Neural cell (in vitro differentiated cells): Measurements from ENCODE around the gene SLC35D1. TPM values are rescaled to one million over a fixed set of nuclear protein-coding genes. Genes with fewer than 3 reads are reported as not detected.

Source experiments
- H2AFZ ChIP-seq: fragments of 200-600, 300-800 bp; sonication (generic), shearing (Covaris generic); 2 replicates; pipeline ENCODE4 v1.6.0; 2014; ENCODE audit warnings: low read depth, mild to moderate bottlenecking, antibody characterized with exemption, low read length, moderate library complexity
- H3F3A ChIP-seq: fragments of 200-600 bp; shearing (Covaris generic); 2 replicates; pipeline ENCODE4 v1.6.1; 2016; ENCODE audit warnings: mild to moderate bottlenecking, moderate library complexity, mixed read lengths, antibody characterized with exemption, low read length; ENCODE audit not compliant: insufficient read depth, poor library complexity, severe bottlenecking
- H3K27ac ChIP-seq: fragments of 200-600, 300-800 bp; sonication (generic), shearing (Covaris generic); 2 replicates; pipeline ENCODE4 v1.5.1; 2014; ENCODE audit warnings: mild to moderate bottlenecking, low read length, moderate library complexity
- H3K27me3 ChIP-seq: fragments of 300-800, 200-600 bp; sonication (generic), shearing (Covaris generic); 2 replicates; pipeline ENCODE4 v1.6.0; 2014; ENCODE audit warnings: mild to moderate bottlenecking, low read depth, low read length, moderate library complexity; ENCODE audit not compliant: insufficient read depth
- H3K36me3 ChIP-seq: fragments of 300-800, 200-600 bp; sonication (generic), shearing (Covaris generic); 2 replicates; pipeline ENCODE4 v1.5.1; 2014; ENCODE audit warnings: mild to moderate bottlenecking, antibody characterized with exemption, low read length, moderate library complexity; ENCODE audit not compliant: insufficient read depth
- H3K4me2 ChIP-seq: fragments of 300-800, 200-600 bp; sonication (generic), shearing (Covaris generic); 2 replicates; pipeline ENCODE4 v1.6.0; 2014; ENCODE audit warnings: mild to moderate bottlenecking, low read length
- H3K4me3 ChIP-seq: fragments of 300-800, 200-600 bp; sonication (generic), shearing (Covaris generic); 2 replicates; pipeline ENCODE4 v1.5.1; 2014; ENCODE audit warnings: mild to moderate bottlenecking, low read length, moderate library complexity
- H3K79me2 ChIP-seq: fragments of 200-600 bp; shearing (Covaris generic); replicated peaks from 2 replicates; pipeline ENCODE4 v1.6.0; 2014; ENCODE audit warnings: mild to moderate bottlenecking, low read length, moderate library complexity; ENCODE audit not compliant: insufficient read depth
- H3K9ac ChIP-seq: fragments of 300-800, 200-600 bp; sonication (generic), shearing (Covaris generic); 2 replicates; pipeline ENCODE4 v1.6.1; 2016; ENCODE audit warnings: mild to moderate bottlenecking, low read length, mixed read lengths
- H3K9me2 ChIP-seq: fragments of 200-600 bp; shearing (Covaris generic); 2 replicates; pipeline ENCODE4 v1.6.1; 2016; ENCODE audit warnings: mild to moderate bottlenecking, low read length, mixed read lengths; ENCODE audit not compliant: insufficient read depth
- H3K9me3 ChIP-seq: fragments of 200-600, 300-800 bp; sonication (generic), shearing (Covaris generic); 2 replicates; pipeline ENCODE4 v1.6.1; 2016; ENCODE audit warnings: mild to moderate bottlenecking, mixed run types, low read length, moderate library complexity, mixed read lengths
- H4K20me1 ChIP-seq: fragments of 200-600 bp; shearing (Covaris generic); 2 replicates; pipeline ENCODE4 v1.6.1; 2016; ENCODE audit warnings: mild to moderate bottlenecking, mixed run types; ENCODE audit not compliant: insufficient read depth
- EP300 ChIP-seq: fragments of 450-650 bp; conservative IDR thresholded peaks from 2 replicates; pipeline ENCODE4 v1.6.1; 2014; ENCODE audit warnings: antibody characterized with exemption, mild to moderate bottlenecking, moderate library complexity; ENCODE audit not compliant: poor library complexity, severe bottlenecking
- EZH2 ChIP-seq: fragments of 200-600, 300-800 bp; shearing (Covaris generic), sonication (generic); IDR thresholded peaks from 2 replicates; pipeline ENCODE4 v1.6.1; 2014; ENCODE audit warnings: antibody characterized with exemption, low read length, borderline replicate concordance, mild to moderate bottlenecking; ENCODE audit not compliant: insufficient read depth, poor library complexity, severe bottlenecking
- MXI1 ChIP-seq: fragments of 450-650 bp; conservative IDR thresholded peaks from 2 replicates; pipeline ENCODE4 v1.6.1; 2014; ENCODE audit warnings: antibody characterized with exemption, mild to moderate bottlenecking; ENCODE audit not compliant: poor library complexity, severe bottlenecking
- POLR2AphosphoS5 ChIP-seq: IDR thresholded peaks from 2 replicates; pipeline ENCODE4 v1.6.1; 2012
- RAD21 ChIP-seq: fragments of 450-650 bp; conservative IDR thresholded peaks from 2 replicates; pipeline ENCODE4 v1.6.1; 2014; ENCODE audit warnings: antibody characterized with exemption, mild to moderate bottlenecking, moderate library complexity
- SMC3 ChIP-seq: fragments of 450-650 bp; conservative IDR thresholded peaks from 2 replicates; pipeline ENCODE4 v1.6.1; 2014; ENCODE audit warnings: antibody characterized with exemption, mild to moderate bottlenecking, moderate library complexity; ENCODE audit not compliant: poor library complexity
- TAF1 ChIP-seq: IDR thresholded peaks from 2 replicates; pipeline ENCODE4 v1.6.1; 2012; ENCODE audit warnings: low read depth
- polyA plus RNA-seq: library from polyadenylated mRNA; depleted of rRNA; stranded (reverse); fragments of >200 nt; gene quantifications from 2 replicates; pipeline ENCODE4 v1.2.3, GENCODE V29; 2014
- TF ChIP-seq, protein P1 (sequence below): IDR thresholded peaks from 2 replicates; pipeline ENCODE4 v1.6.1; 2012; ENCODE audit warnings: borderline replicate concordance
- TF ChIP-seq, protein P2 (sequence below): fragments of 450-650 bp; IDR thresholded peaks from 2 replicates; pipeline ENCODE4 v1.5.1; 2014; ENCODE audit warnings: antibody characterized with exemption, mild to moderate bottlenecking, moderate library complexity; ENCODE audit not compliant: poor library complexity, severe bottlenecking

Gene SLC35D1
- polyA plus RNA-seq, 1 donor from 2014 or later: 17.9 TPM

DNA sequence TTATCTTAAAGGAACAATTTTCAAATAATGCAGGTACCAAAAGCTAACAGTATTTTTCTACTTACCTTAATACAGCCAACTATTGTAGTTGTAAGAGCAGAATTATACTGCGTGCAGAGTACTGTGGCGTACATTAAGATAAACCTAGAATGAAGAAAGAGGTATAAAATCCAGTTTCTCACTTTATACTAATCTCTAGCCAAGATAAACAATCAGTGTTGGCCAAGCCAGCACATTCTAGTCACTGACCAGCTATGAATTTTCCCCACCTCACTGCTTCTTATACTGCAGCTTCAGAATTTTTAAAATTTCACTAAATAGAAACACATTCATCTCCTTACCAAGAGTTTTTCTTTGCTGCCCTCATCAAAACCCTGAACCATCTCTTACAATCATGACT, 33.6 kb downstream of the SLC35D1 start:
- no peaks in the 10 kb centered on the region for H3K79me2 ChIP-seq
- H2AFZ ChIP-seq: no peak overlapping the region
- no peak overlapping the region for H3K27ac ChIP-seq
- no peak overlapping the region for H3K4me3 ChIP-seq
- no peaks in the 10 kb centered on the region for H3F3A ChIP-seq
- H3K36me3 ChIP-seq: peaks cover 8% of the 10 kb centered on the region
- TF ChIP-seq TAF1 (no peak), POLR2AphosphoS5 (no peak), MXI1 (no peak), EZH2 (no peak), EP300 (no peak), RAD21 (no peak)
- TF ChIP-seq, protein P1, sequence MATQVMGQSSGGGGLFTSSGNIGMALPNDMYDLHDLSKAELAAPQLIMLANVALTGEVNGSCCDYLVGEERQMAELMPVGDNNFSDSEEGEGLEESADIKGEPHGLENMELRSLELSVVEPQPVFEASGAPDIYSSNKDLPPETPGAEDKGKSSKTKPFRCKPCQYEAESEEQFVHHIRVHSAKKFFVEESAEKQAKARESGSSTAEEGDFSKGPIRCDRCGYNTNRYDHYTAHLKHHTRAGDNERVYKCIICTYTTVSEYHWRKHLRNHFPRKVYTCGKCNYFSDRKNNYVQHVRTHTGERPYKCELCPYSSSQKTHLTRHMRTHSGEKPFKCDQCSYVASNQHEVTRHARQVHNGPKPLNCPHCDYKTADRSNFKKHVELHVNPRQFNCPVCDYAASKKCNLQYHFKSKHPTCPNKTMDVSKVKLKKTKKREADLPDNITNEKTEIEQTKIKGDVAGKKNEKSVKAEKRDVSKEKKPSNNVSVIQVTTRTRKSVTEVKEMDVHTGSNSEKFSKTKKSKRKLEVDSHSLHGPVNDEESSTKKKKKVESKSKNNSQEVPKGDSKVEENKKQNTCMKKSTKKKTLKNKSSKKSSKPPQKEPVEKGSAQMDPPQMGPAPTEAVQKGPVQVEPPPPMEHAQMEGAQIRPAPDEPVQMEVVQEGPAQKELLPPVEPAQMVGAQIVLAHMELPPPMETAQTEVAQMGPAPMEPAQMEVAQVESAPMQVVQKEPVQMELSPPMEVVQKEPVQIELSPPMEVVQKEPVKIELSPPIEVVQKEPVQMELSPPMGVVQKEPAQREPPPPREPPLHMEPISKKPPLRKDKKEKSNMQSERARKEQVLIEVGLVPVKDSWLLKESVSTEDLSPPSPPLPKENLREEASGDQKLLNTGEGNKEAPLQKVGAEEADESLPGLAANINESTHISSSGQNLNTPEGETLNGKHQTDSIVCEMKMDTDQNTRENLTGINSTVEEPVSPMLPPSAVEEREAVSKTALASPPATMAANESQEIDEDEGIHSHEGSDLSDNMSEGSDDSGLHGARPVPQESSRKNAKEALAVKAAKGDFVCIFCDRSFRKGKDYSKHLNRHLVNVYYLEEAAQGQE: no peak
- TF ChIP-seq, protein P2, sequence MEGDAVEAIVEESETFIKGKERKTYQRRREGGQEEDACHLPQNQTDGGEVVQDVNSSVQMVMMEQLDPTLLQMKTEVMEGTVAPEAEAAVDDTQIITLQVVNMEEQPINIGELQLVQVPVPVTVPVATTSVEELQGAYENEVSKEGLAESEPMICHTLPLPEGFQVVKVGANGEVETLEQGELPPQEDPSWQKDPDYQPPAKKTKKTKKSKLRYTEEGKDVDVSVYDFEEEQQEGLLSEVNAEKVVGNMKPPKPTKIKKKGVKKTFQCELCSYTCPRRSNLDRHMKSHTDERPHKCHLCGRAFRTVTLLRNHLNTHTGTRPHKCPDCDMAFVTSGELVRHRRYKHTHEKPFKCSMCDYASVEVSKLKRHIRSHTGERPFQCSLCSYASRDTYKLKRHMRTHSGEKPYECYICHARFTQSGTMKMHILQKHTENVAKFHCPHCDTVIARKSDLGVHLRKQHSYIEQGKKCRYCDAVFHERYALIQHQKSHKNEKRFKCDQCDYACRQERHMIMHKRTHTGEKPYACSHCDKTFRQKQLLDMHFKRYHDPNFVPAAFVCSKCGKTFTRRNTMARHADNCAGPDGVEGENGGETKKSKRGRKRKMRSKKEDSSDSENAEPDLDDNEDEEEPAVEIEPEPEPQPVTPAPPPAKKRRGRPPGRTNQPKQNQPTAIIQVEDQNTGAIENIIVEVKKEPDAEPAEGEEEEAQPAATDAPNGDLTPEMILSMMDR: no peak
- H3K9me2 ChIP-seq: no peaks in the 10 kb centered on the region
- H3K4me2 ChIP-seq: no peak overlapping the region
- no peaks in the 10 kb centered on the region for H4K20me1 ChIP-seq
- no peaks in the 10 kb centered on the region for H3K27me3 ChIP-seq
- no peak overlapping the region for H3K9ac ChIP-seq
- H3K9me3 ChIP-seq: no peaks in the 10 kb centered on the region

DNA sequence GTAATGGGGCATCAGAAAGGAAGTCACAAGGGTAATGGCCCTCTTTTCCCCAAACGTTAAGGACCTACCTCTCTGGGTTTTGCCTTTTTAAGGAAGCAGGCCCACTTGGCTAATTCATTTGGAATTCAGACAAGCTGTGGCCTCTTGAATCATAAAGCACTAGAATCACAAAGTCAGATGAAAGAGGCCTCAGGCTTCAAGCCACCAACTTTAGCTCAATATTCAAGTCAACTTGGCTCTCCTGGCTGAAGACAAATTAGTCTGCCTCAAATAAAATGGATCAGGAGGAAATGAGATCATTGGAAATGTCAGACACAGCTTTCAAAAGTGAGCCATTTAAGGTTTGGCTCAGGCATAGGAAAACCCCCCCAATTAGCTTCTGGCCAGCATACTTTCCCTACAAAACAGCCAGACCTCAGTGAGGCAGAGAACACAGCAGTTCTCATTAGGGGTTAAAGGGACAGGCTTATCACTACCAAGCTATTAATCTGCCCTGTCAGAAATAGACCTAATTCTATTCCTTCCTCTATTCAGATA, 34.3 kb downstream of the SLC35D1 start:
- Histone ChIP-seq H3F3A (no peaks in the 10 kb centered on the region), H3K4me3 (no peak overlapping the region), H3K79me2 (no peaks in the 10 kb centered on the region), H3K9me3 (no peaks in the 10 kb centered on the region), H3K27ac (no peak overlapping the region), H3K9ac (no peak overlapping the region), H3K36me3 (peaks cover 8% of the 10 kb centered on the region), H3K27me3 (no peaks in the 10 kb centered on the region), H4K20me1 (no peaks in the 10 kb centered on the region), H3K9me2 (no peaks in the 10 kb centered on the region), H3K4me2 (no peak overlapping the region), H2AFZ (no peak overlapping the region)
- TF ChIP-seq EZH2 (no peak), SMC3 (no peak), POLR2AphosphoS5 (no peak), RAD21 (no peak), TAF1 (no peak), EP300 (no peak), MXI1 (no peak)
- TF ChIP-seq, protein P1: no peak
- TF ChIP-seq, protein P2: no peak
